GM10266 (cell line): ENCODE measurements around the gene KCNE1.
"Not testable (repeated sequence)": the region's sequence is repeated elsewhere in the genome, so short reads cannot be mapped to it uniquely, and the experiment has no call there.

ENCODE experiments used
- DNase-seq: peaks from one replicate; pipeline ENCODE4 v3.0.0; 2012; ENCODE audit errors: extremely low spot score
- TF ChIP-seq, protein P1 (sequence below): IDR thresholded peaks from 2 replicates; pipeline ENCODE4 v1.5.1; 2012; ENCODE audit warnings: mild to moderate bottlenecking, low read depth; ENCODE audit not compliant: control insufficient read depth, insufficient read depth; ENCODE audit errors: missing control alignments

KCNE1 gene

DNA sequence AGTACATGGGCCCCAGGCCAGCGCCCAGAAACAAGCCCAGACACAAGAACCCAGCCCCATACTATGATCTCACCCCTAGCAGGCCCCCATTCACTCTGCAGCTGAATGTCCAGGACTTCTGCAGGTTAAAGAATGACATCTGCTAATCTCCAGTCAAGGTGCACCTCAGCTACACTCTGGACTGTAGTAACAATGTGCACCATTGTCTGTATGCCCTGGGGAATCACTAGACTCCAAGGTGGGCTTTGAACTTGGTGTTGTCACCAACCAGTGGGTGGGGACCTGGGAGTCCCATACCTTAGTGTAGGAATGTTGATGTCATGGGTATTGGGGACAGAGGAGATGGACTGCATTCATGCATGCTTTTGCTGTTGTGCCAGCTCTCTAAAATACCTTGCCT, 10.3 kb downstream of the KCNE1 start:
- TF ChIP-seq, protein P1, sequence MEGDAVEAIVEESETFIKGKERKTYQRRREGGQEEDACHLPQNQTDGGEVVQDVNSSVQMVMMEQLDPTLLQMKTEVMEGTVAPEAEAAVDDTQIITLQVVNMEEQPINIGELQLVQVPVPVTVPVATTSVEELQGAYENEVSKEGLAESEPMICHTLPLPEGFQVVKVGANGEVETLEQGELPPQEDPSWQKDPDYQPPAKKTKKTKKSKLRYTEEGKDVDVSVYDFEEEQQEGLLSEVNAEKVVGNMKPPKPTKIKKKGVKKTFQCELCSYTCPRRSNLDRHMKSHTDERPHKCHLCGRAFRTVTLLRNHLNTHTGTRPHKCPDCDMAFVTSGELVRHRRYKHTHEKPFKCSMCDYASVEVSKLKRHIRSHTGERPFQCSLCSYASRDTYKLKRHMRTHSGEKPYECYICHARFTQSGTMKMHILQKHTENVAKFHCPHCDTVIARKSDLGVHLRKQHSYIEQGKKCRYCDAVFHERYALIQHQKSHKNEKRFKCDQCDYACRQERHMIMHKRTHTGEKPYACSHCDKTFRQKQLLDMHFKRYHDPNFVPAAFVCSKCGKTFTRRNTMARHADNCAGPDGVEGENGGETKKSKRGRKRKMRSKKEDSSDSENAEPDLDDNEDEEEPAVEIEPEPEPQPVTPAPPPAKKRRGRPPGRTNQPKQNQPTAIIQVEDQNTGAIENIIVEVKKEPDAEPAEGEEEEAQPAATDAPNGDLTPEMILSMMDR: no peak
- no peak for DNase-seq

DNA sequence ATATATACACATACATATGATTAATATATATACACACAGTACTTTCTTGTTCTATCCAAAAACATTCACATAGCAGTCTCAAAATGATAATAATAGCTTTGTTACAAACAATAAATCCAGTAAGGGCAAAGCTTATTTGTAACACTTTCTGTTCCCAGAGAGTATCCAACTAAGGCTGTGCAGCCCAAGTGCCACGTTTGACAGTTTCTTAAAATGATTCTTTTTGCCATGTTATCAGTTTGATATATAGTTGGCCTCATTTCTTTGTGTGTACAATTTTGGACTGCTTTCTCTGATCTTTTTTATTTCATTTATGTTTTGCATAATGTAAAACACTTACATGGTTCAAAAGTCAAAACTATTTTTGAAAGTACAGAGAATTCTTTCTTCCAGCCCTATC, 11.8 kb downstream of the KCNE1 start:
- DNase-seq: no peak
- TF ChIP-seq, protein P1: no peak

- TF ChIP-seq, protein P1: no peak
- DNase-seq: no peak
Observed at GRCh38 chr21:34499116-34499515, 12.9 kb downstream of the KCNE1 start.

GRCh38 chr21:34498623-34499022, 13.4 kb downstream of the KCNE1 start:
- TF ChIP-seq, protein P1: no peak

GRCh38 chr21:34483854-34484253, 28.2 kb downstream of the KCNE1 start:
- DNase-seq: not testable (repeated sequence)

More at GRCh38 chr21:34498623-34499022, 13.4 kb downstream of the KCNE1 start:
- no peak for DNase-seq

GRCh38 chr21:34483435-34483834, 28.6 kb downstream of the KCNE1 start:
- DNase-seq: not testable (repeated sequence)

- DNase-seq: not testable (repeated sequence)
Observed at GRCh38 chr21:34467333-34467732, 44.7 kb downstream of the KCNE1 start.

DNA sequence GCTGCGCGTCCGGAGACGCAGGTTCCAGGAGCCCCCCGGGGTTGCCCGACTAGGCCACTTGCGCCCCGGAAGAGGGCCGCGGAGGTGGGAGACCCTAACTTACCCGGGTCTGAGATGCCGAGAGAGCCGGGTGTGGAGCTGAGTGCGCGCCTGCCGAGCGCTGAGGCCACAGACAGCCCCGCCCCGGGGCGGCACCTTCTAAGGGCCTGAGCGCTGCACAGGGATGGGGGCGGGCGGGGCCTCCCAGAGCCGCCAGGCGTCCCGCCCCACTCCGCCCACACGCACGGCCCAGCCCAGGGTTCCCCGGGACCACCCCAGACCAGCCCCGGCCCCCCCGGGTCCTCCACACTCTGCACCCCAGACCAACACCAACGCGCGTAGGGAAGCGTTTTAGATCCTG, 52.6 kb downstream of the KCNE1 start:
- not testable (repeated sequence) for DNase-seq

DNA sequence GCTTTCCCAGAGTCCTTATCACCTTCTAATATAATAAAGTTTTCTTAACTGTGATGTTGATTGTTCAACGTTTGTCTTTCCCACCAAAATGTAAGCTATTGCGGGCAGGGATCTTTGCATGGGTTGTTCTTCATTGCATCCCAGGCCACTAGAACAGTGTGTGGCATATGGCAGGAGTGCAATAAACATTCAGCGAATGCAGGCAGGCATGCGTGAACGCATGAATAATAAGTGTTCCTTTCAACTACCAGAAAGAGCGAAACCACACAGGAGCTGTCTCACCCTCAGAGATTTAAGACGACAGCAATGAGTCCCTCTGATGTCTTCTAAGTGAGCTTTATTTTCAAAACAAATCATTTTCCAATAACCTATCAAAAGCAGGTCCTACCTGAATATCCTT, 53.7 kb downstream of the KCNE1 start:
- not testable (repeated sequence) for DNase-seq

DNA sequence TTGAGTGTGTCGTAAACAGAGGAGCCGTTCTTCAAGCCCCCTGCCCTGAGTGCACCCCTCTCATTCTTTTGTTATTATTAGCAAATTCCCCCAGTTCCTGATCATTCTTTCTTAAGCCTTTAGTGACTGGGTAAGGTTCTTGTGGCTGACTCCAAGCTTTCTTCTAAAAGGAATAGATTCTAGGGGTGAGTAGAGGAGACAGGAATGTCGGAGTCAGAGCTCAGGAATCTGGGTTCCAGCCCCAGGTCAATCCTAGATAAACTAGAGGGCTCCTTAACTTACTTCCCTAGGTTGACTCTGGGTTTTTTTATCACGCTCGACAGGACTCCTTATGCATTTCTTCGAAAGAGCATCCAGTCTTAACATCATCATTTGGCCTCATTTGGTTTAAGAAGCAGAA, 55.8 kb downstream of the KCNE1 start:
- DNase-seq: not testable (repeated sequence)

DNA sequence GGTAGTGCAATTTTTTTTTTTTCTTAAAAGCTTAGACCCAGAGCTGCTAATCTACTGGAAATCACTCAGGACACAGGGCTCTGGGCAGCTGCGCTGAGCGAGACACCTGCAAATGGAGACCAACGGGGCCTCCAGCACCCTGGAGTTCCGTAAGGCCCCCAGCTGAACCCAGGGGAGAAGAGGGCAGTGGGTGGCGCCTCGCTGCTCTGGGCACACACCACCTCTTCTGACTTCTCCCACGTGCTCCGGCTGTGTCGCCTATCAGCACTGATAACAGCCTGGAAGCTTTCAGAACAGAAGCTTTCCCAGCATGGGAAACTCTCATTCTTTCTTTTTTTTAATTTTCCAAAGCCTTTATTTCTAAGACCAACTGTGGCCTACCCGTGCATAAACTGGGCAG, 56.4 kb downstream of the KCNE1 start:
- DNase-seq: not testable (repeated sequence)

GRCh38 chr21:34447018-34447417, 65.0 kb downstream of the KCNE1 start:
- not testable (repeated sequence) for DNase-seq

DNA sequence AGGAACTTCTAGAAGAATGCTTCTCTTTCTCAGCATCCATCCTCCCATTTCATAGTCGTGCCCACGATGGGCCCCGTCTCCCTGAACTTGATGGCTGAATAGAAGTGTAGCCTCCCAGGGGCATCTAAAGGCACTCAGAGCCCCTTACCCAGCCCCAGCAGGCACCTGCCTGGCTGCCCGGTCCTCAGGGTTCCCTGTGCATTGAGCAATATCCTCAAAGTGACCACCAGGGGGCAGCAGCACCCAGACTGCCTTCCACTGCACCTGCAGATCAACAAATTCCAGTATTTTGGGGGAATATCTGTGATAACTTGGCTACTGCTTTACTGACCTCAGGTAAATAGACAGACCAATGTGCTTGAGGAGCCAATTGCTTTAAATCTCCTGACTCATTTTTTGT, 68.5 kb downstream of the KCNE1 start:
- not testable (repeated sequence) for DNase-seq

DNA sequence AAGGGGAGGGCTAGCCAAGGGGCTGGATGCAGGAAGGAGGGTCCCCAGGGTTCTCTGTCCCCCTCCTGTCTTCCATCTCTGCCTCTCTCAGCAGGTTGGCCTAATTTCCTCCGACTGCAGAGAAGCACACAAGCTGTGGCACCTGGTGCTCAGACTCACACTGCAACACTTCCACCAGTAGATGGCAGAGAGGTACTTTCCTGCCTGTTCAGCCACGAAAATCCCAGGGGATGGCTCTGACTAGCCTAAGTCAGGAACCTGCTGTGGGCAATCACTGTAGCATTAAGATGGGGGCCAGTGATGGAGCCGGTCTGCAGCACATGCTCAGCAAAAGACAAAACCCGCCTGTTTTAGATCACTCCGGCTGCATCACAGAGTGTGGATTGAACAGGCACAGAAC, 82.3 kb downstream of the KCNE1 start:
- DNase-seq: not testable (repeated sequence)

GRCh38 chr21:34428441-34428840, 83.6 kb downstream of the KCNE1 start:
- not testable (repeated sequence) for DNase-seq

DNA sequence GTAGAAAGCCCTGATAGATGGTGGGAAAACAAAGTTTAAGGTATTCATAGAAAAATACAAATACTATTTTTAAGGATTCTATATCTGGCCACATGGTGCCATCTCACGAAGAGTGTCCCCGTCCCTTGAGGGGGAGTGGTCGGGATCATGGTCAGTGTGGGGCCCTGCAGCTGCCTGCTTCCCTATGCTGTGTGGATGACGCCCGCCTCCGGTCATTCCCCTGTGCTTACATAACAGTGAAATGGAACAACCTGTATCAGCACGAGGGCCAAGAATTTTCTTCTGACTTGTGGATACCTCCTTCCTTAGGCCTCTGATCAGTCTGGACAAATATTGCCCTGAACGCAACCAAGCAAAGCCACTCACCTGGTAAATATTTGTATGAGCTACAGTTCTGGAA, 84.7 kb downstream of the KCNE1 start:
- DNase-seq: not testable (repeated sequence)

DNA sequence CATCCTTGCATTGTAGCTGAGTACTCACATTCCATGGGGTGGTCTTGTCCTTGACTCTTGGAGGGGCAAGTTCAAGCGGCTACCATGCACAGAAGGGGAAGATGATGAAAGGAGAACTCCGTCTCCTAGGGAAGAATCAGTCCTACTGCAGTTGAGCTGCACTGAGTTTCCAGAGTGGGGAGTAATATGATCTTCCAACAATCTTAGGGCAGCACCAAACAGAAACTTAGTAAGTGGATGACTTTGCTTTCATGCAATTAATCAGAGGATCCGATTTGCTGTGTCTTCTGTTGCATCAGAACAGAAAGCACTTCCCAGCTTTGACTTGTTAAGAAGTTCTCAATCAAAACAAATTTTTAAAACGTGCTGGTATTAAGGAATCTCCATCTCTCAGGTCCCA, 88.2 kb downstream of the KCNE1 start, which contains the start of gene SMIM34:
SMIM34 (minus strand) TSS at position 147 of the 400 bp plus-strand sequence; CDS start at position 35, 112 bp downstream.
- DNase-seq: not testable (repeated sequence)
